GM18526 (cell line): ENCODE results near the gene LEKR1.

Experiments used
- POLR2A ChIP-seq: IDR thresholded peaks from 3 replicates; pipeline ENCODE4 v1.6.1; 2011; ENCODE audit not compliant: insufficient read length; ENCODE audit errors: extremely low read depth

LEKR1 gene

DNA sequence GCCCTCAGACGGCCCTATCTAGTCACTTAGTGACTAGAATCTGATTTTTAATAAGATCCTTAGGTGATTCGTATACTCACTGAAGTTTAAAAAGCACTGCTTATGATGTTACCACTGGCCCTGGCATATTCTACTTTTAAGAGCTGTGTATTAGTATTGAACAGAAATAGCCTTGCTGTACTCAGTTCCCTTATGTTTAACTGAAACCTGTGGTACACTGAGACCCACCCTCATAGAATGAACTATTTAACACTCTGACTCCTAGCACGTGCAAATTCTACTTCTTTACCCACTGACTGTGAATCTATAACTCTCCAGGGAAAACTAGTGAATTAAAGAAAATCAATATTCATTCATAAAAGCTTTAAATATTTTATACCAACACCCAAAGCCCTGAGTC is 224.9 kb downstream of the LEKR1 start:
- no peak for TF ChIP-seq POLR2A

- TF ChIP-seq POLR2A = no peak
These were observed 225.4 kb downstream of the LEKR1 start for GRCh38 chr3:157051591-157051990.

- TF ChIP-seq POLR2A = no peak
These were observed 229.9 kb downstream of the LEKR1 start for GRCh38 chr3:157056035-157056434.

DNA sequence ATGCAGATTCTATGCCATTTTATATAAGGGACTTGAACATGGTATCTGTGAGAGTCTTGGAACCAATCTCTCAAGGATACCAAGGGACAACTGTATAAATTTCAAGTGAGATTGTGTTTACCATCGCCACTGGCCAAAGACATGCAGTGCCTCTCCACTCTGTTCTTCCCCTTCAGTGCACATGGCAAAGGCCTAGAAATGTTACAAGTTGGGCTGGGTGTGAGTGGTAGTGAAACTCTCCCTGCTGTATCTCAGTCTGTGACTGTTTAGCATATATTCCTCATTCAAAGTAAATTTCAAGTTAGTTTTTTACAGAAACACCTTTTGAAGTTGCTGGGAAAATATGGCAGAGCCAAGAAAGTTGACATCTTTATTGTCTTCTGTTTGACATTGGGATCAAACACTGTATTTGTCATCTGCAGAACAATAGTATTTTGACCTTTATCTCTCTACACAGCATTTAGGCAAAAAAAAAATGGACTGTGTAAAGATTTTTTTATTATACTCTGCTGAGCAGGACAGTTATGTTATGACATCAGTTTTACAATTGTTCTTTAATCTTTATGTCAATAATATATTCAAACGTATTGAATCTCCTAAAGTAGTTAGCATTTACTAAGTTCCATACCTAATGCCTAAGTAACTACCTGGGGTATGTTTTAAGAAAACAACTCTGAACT is 232.4 kb downstream of the LEKR1 start:
- no peak for TF ChIP-seq POLR2A

DNA sequence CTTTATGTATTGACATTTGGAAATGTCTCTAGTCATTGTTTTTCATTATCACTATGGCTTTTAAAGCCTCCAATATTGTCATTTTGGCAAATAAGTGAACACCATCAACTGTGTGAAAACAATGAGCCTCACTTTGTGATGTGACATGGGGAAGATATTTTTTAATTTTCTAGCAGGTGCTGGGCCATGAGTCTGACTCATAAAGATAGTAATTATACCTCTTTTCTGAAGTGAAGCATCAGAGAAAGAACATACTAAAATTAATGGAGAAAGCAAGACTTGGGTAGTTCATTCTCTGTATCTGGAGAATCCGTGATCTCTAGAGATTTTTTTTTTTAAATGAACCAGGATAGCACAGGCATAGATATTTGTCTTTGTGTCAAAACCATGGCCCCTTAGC is 233.0 kb downstream of the LEKR1 start:
- TF ChIP-seq POLR2A = no peak

GRCh38 chr3:157059661-157060060 is 233.5 kb downstream of the LEKR1 start:
- TF ChIP-seq POLR2A = no peak

- TF ChIP-seq POLR2A = no peak
These were observed 235.1 kb downstream of the LEKR1 start for GRCh38 chr3:157061265-157061664.

GRCh38 chr3:157063469-157063868 is 237.3 kb downstream of the LEKR1 start:
- no peak for TF ChIP-seq POLR2A

- no peak for TF ChIP-seq POLR2A
These were observed 237.8 kb downstream of the LEKR1 start for GRCh38 chr3:157063926-157064325.

DNA sequence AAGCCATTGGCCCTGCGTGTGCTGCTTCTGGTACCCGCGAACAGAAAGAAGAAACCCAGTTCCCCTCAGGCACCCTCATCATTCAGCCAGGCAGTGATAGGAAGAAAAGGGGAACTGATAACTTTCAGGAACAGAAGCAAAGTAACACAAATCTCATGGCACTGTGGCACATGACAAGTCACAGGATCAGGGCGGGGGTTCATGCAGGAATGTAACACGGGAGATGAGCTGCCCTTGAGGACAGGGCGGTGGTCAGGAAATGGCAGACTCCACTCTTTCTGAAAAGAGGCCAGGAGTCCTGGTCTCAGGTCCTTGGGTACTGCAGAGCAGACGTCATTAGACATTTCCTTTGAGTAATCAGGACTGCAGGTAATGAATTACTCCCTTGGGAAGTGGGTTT is 238.2 kb downstream of the LEKR1 start:
- TF ChIP-seq POLR2A = no peak

DNA sequence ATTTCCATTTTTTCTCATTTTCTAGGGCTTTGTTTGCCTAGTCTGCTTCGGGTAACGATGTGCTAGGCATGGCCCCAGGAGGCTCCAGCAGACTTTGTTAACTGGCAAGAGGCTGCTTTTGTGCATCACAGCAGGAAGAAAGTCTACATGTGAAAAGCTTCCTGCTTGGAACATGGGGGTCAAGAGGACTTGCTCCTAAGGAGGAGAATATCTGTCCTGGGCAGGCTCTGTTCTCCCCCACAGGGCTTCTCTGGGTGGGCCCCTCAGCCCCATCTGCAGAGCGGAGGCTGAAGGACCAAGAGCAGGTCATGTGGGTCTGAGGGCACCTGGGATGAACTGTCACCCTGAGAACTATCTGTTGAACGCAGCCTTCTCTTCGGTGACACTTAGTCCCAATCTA is 239.0 kb downstream of the LEKR1 start:
- TF ChIP-seq POLR2A = no peak

DNA sequence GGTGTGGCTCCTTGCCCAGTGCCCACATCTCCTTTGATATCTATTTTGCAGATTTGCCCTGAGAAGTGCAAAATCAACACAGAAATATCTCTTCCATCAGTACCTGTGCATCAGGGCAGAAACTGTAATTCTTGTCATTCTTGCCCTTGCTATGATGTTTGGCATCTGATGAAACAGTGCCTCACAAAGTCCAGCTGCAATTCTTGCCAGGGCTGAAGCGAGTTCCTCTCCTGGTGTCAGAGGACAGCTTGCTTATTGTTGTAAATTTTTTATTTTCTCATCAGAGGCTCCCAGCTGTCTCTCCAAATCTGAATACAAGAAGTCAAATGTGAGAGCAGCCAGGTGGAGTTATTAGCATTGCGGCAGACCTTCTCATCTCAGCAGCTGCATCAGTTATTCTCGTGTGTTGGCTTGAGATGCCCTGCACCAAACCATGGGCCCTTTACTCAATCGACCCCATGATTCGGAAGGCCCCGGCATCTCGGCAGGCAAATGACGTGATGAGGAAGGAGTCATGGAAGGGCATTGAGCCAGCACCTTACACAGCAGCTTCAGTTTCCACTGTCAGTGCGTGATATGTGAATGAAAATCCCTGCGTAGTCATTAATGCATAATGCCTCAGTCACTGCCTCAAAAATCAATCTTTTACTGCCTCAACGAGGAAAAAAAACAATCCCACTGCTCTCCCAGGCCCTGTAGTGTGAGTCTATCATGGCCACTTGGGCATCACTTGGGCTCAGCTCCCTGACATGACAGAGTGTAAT is 240.4 kb downstream of the LEKR1 start:
- no peak for TF ChIP-seq POLR2A

DNA sequence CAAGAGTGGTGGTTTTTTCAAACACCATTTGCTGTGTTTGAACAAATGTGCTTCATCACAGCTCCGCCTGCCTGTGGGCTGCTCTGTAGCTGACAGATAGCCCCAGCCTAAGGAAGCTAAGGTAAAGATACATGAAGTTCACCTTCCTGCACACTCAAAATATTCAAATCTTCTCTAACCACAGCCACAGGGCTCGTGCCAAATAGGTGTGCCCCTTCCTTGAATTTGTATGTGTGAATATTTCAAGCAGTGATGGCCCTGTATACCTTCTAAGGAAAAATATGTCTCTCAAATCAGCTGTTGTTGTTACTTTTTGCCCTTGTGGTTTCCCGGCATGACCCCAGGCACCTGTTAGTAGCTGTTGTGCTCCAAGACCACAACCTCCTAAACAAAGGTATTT is 241.0 kb downstream of the LEKR1 start:
- TF ChIP-seq POLR2A = no peak

GRCh38 chr3:157069406-157069805 is 243.3 kb downstream of the LEKR1 start:
- TF ChIP-seq POLR2A = no peak

- TF ChIP-seq POLR2A = no peak
These were observed 243.9 kb downstream of the LEKR1 start for GRCh38 chr3:157069846-157070677.

- TF ChIP-seq POLR2A = no peak
These were observed 244.5 kb downstream of the LEKR1 start for GRCh38 chr3:157070678-157070999.
